HG03558 (cell line): Measurements from ENCODE around the gene KRT81.
"Not testable (repeated sequence)": the region's sequence is repeated elsewhere in the genome, so short reads cannot be mapped to it uniquely, and the experiment has no call there.

Source experiments
- ATAC-seq: cut with Tn5 transposase; IDR thresholded peaks from one replicate; pipeline ENCODE4 v1.9.1; 2021; ENCODE audit warnings: moderate number of reproducible peaks; ENCODE audit not compliant: unreplicated experiment; ENCODE audit errors: extremely low read depth

Gene KRT81

DNA sequence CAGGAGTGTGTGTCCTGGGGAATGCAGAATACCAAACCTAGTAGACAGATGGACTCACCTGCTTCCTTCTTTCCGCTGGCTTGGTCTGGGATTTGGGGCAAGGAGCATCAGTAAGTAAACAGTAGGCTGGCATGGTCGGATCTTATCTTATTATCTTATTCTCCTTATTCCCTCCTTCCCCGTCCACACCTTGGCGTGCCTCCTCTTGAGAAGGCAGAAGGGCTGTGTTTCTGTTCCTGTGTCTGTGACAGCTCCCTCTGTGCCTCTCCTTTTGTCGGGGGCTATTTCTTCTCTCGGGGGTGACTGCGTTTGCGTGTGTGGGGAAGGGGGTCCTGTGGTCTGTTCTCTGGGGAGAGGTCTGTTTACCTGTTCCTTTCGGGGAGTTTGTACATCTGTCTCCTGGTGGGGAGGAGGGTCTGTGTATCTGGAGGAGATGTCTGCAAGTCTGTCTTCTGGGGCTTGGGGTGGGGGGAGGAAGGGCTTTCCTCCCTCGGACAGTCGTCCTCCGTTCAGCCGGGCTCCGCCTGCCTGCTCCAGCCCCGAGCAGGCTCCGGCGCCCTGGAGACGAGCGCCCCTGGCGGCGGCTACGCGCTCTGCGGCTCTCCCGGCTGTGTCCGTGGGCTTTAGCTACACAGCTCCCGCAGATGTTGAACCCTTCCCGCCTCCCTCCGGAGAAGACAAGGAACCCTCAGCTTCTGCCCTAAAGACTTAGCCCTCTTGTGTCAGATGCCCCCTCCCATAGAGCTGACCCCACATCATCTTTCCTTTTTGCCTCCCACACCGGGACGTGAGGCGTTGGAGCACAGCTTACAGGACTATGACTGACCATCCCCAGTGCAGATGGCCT is 12.5 kb downstream of the KRT81 start:
- ATAC-seq: no peak

DNA sequence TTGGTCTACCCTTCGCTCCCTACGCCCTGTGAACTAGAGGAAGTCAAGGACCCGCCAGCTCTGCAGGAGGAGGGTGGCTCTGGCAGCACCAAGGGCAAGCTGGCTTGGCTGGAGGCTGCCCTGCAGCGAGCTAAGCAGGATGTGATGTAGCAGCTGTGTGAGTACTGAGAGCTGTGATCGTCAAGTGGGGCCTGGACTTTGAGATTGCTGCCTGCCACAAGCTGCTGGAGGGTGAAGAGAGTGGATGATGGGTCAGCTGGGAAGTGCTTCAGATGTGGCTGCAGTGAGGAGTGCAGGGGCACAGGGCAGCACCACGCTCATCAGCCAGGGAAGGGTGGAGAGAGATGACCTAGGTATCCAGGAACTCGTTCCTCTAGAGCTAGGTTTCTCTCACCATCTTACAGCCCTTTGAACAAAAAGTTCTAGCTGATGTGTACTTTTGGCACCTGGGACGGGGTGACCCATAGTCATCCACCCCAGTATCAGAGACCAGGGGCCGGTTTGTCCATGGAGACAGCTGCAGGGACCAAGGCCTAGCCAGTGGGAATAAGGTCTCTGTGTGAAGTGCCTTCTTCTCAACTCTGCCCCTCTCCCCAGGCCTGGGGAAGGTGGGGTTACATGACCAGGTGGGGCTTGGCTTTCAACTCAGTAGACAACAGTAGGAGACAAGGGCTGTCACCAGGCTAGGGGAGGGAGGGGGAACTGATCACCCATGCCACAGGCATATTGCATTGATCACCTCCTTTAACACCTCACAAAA is 13.7 kb downstream of the KRT81 start:
- ATAC-seq: no peak

DNA sequence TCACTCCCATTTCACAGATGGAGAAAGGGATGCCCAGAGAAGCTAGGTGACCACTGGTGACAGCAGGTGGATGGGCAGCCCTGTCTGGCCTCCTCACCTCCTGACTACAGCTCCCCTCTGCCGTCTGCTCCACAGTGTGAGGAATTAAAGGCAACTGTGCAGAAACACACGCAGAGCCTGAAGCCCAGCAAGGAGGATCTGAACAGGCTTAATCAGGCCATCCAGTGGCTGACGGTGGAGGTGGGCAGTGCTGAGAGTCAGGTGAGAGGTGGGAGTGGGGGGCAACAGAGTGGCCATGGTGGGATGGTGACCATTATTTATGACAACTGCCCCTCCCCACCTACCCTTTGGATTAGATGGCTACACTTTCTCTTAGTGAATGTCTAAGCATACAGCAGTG is 15.6 kb downstream of the KRT81 start:
- no peak for ATAC-seq

DNA sequence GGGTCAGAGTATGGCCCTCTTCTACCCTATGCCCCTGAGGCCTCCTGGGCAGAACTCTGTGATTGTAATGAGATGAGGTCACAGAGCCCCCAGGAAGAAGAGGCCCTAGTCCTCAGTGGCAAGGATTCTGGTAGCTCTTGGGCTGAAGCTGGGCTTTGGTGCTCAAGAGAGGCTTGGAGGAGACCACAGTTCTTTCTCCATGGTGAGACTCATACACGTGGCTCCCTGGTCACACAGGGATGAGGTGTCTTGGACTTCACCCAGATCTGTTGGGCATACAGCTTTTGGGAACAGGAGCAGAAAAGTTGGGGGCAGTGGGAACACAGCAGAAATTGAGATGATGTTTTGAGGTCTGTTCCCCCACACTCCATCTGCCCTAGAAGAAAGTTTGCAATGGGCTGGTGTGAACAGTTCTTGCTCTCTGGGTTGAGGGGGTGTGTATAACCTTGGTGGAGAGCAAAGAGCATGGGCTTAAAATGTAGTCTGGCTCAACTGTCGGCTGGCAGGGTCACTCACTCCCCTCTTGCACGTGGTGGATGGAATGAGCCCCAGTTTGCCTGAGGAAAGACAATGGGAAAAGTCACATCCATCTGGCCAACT is 16.7 kb downstream of the KRT81 start, which contains the start of gene KRT86:
KRT86 (plus strand) TSS at position 125 of the 600 bp plus-strand sequence. CDS start 27,272 bp downstream, outside the sequence.
- no peak for ATAC-seq

DNA sequence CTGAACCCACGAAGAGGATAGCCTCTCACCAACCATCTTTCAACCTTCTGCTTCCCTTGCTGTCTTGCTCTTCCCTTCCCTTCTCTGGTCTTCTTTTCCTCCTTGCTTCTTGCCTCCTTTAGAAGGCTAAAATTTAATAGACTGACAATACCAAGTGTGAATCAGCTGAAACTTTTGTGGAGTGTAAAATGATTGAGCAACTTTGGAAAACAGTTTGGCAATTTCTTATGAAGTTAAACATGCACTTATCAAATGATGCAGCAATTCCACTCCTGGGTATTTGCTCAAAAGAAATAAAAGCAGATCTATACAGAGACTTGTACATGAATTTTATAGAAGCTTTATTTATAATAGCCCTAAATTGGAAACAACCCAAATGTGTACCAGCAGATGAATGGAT is 20.2 kb downstream of the KRT81 start:
- ATAC-seq: no peak

DNA sequence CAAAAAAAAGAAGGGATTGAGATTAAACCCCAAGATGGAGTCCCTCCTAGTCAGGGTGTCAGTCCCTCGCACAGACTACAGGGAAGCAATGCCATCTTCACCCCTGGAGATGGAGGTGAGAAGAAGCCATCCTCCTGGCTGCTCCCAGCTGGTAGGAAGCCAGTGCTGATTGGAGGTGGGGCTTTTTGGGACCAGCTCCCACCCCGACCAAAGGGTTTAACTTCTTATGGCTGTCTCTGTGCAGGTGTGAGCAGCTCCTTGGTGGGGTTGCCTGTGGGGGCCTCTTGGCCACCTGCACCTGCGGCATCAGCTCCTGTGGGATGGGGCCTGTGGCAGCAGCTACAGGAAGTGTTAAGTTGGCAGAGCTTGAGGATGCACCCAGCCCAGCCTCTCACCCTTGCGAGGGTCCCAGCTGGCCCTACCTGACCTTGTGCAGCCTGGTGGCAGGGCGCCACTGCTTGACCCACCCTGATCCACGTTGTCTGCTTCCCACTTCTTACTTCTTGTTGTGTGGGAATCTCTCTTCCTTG is 20.7 kb downstream of the KRT81 start:
- ATAC-seq: no peak

DNA sequence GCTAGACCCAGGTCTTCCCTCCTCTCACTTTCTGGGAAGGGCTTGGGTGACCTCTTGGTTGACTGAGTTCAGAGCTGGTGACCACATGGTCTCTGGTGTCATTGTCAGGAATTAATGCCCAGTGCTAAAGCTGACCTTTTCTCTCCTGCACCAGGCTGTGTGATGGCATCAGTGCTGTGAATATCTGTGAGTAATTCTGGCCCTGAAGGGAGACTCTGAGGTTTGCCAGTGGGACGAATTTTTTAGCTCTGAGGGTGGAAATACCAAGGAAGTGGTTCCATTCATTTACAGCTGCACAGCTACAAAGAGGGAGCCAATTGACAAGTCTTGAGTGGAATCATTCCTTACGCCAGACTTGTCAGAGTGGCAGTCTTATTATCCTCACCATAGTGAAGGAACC is 23.1 kb downstream of the KRT81 start:
- no peak for ATAC-seq

DNA sequence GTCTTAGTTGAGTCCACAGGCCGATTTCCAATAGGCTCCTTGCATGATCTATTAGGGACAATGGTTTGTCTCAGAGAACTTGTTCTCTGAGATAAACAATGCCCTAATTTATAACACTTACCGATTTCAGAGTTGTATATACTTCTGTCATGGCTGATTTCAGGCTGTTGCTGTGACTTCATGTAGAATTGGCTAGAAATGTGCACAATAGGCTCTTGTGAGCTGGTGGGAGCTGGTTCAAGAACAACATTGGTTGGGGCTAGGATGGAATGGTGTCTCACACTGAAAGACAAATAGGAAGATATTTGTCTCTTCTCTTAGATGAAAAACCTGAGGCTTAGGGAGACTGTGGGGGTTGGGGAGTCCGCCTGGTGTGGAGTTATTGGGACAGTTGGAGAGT is 23.6 kb downstream of the KRT81 start:
- ATAC-seq: no peak

DNA sequence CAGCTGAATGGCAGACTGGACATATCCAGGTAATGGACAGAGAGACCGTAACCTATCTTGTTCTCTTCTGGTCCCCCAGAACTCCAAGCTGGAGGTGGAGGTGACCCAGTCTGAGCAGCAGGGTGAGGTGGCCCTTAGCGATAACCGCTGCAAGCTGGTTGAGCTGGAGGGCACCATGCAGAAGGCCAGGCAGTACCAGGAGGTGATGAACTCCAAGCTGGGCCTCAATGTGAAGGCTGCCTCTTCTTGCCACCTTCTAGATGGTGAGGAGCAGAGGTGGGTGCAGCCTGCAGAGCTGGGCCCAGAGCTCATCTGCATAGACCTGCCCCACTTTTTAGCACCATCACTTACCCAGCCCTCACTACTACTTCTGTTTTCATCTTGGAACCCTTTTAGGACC is 24.1 kb downstream of the KRT81 start:
- ATAC-seq: no peak

DNA sequence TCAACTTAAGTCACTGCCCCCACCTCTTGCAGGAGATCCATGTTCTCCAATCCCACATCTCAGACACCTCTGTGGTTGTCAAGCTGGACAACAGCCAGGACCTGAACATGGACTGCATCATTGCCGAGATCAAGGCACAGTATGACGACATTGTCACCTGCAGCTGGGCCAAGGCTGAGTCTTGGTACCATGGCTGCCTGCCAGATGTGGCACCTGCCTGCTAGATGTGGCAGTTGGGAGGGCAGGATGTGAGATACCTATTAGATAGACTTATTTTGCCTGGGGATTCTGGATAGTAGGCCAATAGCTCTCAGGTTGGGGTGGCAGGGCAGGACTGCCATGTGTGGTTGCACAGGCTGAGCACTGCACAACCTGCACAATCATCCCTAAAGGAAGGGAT is 24.8 kb downstream of the KRT81 start:
- ATAC-seq: no peak

DNA sequence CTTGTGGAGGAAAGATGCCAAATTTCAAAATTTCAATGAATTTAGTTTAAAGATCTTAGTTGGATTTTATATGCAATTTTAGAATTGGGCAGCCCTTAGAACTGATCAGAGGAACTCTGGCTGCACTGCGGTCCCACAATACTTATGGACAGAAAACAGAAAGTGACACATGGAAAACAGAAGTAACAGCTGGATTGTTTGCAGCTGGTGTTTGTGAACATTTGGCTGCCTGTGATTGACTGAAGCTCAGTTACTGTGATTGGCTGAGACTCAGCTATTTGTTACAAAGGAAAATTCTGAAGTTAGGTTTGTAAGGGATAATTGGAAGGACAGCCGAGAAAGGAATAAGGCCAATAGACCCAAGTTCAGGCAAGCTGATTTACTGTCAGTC is 26.9 kb downstream of the KRT81 start:
- ATAC-seq: no peak

DNA sequence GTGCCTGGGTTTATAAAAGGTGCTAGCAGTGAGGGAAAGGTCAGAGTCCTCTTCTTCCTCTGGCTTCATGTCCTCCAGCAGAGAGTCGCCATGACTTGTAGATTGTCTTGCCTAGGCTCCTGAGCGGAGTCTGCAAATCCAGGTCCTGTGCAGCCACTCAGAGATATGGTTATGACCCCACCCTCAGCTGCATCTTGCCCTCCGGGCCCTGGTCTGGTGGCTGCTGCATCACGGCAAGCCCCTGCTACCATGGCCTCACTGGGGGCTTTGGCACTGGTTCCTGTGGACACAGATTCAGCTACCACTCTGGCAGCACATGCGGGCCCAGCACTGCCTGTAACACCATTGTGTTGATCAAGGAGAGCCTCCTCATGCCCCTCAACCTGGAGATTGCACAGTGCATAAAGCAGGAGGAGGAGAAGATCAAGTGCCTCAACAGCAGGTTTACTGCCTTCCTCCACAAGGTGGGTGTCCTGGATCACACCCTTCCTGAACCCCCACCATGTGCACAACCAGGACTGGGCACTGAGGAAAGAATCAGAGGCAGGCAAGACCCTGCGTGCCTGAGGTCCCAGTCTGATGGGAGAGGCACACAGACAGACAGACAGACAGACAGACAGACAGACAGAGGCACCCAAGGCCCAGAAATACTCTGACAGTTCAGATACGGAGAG is 27.4 kb downstream of the KRT81 start:
- no peak for ATAC-seq

DNA sequence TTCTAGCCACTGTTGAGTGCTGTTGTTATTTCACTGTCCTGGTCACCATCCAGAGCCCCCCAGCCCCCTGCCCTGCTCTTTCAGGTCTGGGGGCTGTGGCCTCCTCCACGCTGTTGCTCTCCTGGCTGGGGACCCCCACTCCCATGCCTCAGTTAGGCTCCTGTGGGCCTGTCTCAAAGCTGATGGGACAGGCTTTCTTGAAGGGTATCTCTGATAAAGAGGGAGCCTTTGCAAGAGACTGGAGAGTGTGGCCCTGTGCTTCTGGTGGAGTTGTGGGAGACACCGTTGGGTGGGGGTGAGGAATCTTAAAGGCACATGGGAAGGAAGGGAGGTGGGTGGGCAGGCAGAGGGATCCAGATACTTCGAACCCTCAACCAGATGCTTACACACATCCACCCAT is 29.0 kb downstream of the KRT81 start:
- no peak for ATAC-seq

DNA sequence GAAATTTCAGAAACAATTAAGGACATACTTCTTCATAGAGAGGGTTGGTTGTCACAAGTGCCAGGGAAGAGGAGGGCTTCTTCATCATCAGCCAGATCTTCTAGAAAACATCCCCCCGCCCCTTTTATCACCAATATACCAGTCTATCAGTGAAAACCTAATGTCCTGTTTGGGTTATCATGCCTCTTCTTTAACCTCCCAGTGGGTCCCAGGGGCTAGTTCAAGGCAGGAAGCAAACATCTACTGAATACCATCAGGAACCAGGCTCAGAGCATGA is 30.2 kb downstream of the KRT81 start:
- ATAC-seq: no peak

DNA sequence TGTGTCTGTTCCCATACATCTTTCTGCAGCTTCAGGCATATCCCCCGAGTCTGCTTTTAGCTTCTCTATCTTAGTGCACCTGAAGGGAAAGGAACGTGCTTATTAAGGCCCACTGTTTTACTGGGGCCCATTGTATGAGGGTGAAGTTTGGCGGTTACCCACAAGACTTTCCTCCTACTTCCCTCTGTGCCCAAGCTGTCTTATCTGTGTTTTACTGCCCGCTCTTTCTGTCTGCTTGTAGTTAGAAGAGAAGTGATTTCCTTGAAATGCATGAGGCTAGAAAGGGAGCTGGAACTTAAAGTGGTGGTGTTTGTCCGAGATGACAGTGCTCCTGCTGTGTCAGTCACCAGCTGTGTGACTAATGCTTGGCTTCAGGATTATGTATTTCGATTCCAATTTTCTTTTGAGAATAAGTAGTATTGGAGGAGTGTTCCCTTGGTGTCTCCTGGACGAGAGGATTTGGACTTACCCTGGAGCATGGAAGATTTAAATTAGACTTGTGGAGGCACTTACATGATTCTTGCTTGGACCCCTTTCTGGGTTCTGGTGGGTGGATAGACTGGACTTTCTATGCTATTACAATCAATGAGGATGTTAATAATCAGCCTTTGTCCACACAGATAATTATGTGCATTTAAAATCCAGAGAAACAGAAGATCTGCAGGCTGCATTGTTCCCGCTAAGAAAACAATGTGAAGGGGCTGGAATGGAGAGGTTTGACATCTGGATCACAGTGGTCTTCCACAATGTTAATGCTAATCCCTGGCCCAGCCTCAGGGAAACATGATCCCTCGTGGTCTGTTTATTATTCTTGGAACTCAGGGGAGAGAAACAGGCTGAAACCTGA is 30.8 kb downstream of the KRT81 start:
- ATAC-seq: no peak

DNA sequence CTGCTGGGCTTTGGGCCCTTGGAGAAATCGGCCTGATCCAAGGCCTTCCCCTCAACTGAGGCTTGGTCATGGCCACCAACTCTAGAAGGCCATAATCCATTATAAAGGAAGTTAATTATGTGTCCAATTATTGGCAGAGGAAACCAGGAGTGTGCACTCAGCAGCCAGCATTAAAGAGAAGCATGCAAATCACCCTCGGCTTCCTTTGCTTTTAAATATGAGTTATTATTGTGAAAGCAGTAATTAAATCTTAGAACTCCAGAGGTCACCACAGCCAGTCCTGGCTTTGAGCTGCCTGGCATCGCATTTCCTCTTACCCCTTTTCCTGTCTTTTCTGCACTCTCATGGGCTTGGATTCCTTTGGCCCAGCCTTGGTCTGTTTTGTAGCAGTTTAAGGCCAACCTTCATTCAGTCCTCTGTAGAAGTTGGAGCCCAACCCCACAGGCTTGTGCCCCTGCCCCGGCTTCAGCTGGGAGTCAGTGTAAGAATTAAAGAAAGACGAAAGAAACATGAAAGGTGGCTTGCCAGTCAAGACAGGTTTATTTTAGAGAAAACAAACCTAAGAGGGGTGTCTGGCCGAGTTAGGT is 31.6 kb downstream of the KRT81 start:
- no peak for ATAC-seq

DNA sequence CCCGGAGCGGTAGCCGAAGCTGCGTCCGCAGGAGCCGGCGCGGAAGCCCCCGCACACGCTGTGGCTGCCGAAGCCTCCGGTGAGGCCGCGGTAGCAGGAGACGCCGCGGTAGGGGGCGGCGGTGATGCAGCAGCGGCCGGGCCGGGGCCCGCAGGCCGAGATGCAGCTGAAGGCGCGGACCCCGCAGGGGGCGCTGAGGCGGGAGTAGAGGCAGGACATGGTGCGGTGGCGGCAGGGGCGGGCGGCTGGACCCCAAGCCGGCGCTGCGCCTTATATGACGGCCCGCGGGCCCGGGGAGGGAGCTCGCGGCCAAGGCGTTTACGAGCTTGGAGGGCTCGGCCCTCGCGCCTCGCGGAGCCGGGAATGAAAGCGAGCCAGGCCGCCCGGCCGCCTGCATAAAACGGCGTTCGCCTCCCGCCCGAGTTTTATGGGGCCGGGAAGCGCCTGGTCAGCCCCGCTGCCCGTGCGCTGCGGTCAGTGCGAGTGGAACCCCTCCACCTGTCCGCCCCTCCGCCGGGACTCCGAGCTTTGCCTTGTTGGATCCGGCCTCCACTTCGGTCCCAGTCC is 32.9 kb downstream of the KRT81 start:
- no peak for ATAC-seq

DNA sequence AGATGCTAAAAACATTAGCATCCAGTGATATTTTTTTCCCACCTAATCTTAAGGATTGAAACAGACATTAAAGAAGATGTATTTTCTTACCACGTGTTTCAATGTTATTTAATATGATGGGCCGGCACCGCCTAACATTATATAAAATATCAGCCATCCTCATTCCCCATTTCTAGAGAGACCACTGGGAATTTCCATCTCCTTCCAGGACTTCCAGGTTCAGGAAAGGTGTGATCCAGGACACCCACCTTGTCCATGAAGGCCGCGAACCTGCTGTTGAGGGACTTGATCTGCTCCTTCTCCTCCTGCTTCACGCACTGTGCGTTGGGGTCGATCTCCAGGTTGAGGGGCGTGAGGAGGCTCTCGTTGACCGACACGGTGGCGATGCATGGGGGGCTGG is 33.4 kb downstream of the KRT81 start:
- not testable (repeated sequence) for ATAC-seq

DNA sequence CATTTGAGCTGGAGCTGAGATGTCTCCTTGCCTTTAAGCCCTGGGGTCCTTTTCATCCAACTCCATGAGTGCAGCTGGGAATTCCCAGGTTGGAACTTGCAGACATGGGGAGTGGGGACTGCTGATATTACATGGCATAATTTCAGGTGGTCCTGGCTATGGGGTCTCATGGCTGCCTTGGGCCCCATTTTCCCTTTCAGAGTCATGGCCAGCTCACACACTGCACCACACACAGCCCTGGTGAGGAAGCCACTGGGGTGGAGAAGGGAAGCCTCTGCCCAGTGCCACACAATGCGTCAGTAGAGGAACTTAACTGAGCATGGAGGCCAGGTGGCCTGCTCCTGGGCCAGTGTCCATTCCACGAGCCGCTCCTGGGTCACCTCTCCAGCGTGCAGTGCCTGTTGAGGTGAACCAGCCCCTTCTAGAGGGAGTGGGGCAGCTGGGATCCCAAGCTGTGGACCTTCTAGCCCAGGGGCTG is 34.2 kb downstream of the KRT81 start:
- ATAC-seq: no peak
